GM23338 (cell line): Measurements from ENCODE around the gene PLCL1.

Source experiments
- CTCF ChIP-seq, 2 experiments: fragments of 200-600 bp in 1 of 2; sonication (generic) in 1 of 2; conservative IDR thresholded peaks; 2 replicates each; pipeline versions ENCODE4 v1.5.1 to v1.6.1; 2016 to 2017; ENCODE audit warnings: antibody characterized with exemption in 2 of 2, low read depth in 2 of 2, mild to moderate bottlenecking in 2 of 2, moderate library complexity in 1 of 2
- EZH2 ChIP-seq: fragments of 200-600 bp; sonication (generic); IDR thresholded peaks from one replicate; pipeline ENCODE4 v1.8.0; 2017; ENCODE audit warnings: antibody characterized with exemption, mild to moderate bottlenecking, low read depth; ENCODE audit not compliant: unreplicated experiment
- EZH2phosphoT487 ChIP-seq: fragments of 200-600 bp; sonication (generic); IDR thresholded peaks from one replicate; pipeline ENCODE4 v1.8.1; 2018; ENCODE audit warnings: antibody characterized with exemption; ENCODE audit not compliant: unreplicated experiment
- JUNB ChIP-seq: IDR thresholded peaks from one replicate; pipeline ENCODE4 v1.6.1; 2016; ENCODE audit warnings: antibody characterized with exemption; ENCODE audit not compliant: unreplicated experiment
- NANOG ChIP-seq: IDR thresholded peaks from 2 replicates; pipeline ENCODE4 v1.6.1; 2016; ENCODE audit warnings: antibody characterized with exemption, borderline replicate concordance
- POLR2AphosphoS5 ChIP-seq: IDR thresholded peaks from 2 replicates; pipeline ENCODE4 v1.6.1; 2016; ENCODE audit warnings: antibody characterized with exemption, low read depth
- REST ChIP-seq: IDR thresholded peaks from one replicate; pipeline ENCODE4 v1.6.1; 2018; ENCODE audit warnings: antibody characterized with exemption; ENCODE audit not compliant: unreplicated experiment
- STAT1 ChIP-seq: IDR thresholded peaks from one replicate; pipeline ENCODE4 v1.6.1; 2016; ENCODE audit warnings: antibody characterized with exemption; ENCODE audit not compliant: unreplicated experiment

GRCh38 chr2:198186257-198186656 lies 381.9 kb downstream of the PLCL1 start:
- TF ChIP-seq CTCF (conservative IDR thresholded peaks at IDR 0.05; ENCODE audit: low read depth in 2 of 2) (no peak), EZH2phosphoT487 (no peak), JUNB (no peak), STAT1 (no peak), EZH2 (no peak), POLR2AphosphoS5 (no peak), REST (no peak), NANOG (no peak)
